ENCODE data around the gene ANKUB1.

The ANKUB1 gene

GRCh38 chr3:149744606-149745005, 47.7 kb downstream of the ANKUB1 start:
- Histone ChIP-seq H3K27ac (ENCODE audit: low read depth, low read length) (no peak overlapping the region), H3K9me3 (ENCODE audit: control insufficient read depth, insufficient read depth, low read length) (no peaks in the 10 kb centered on the region), H3K4me3 (ENCODE audit: low read length) (no peak overlapping the region), H4K20me1 (ENCODE audit: control insufficient read depth, insufficient read depth, low read depth, low read length) (no peaks in the 10 kb centered on the region), H3K4me2 (ENCODE audit: low read length) (no peak overlapping the region), H3K79me2 (ENCODE audit: control insufficient read depth, low read length) (no peaks in the 10 kb centered on the region), H3K27me3 (ENCODE audit: control insufficient read depth, low read length) (no peaks in the 10 kb centered on the region), H3K4me1 (ENCODE audit: control insufficient read depth, low read length) (no peaks in the 10 kb centered on the region), H3F3A (ENCODE audit: control insufficient read depth, insufficient read depth) (no peaks in the 10 kb centered on the region), H3K9me2 (replicated peaks; ENCODE audit: control insufficient read depth, low read length) (no peaks in the 10 kb centered on the region), H3K36me3 (ENCODE audit: control insufficient read depth, low read length) (peaks cover 58% of the 10 kb centered on the region)
- no peak for TF ChIP-seq EZH2phosphoT487 (IDR thresholded peaks at IDR 0.05; ENCODE audit: borderline replicate concordance, low read length)
- no peak for TF ChIP-seq CTCF (IDR thresholded peaks at IDR 0.05; ENCODE audit: low read depth, low read length, poor library complexity, severe bottlenecking)

- Histone ChIP-seq H3K27ac (ENCODE audit: low read depth, low read length) (no peak overlapping the region), H3K79me2 (ENCODE audit: control insufficient read depth, low read length) (no peaks in the 10 kb centered on the region), H4K20me1 (ENCODE audit: control insufficient read depth, insufficient read depth, low read depth, low read length) (no peaks in the 10 kb centered on the region), H3K36me3 (ENCODE audit: control insufficient read depth, low read length) (peaks cover 56% of the 10 kb centered on the region), H3F3A (ENCODE audit: control insufficient read depth, insufficient read depth) (no peaks in the 10 kb centered on the region), H3K9me3 (ENCODE audit: control insufficient read depth, insufficient read depth, low read length) (no peaks in the 10 kb centered on the region), H3K4me2 (ENCODE audit: low read length) (no peak overlapping the region), H3K4me3 (ENCODE audit: low read length) (no peak overlapping the region), H3K9me2 (replicated peaks; ENCODE audit: control insufficient read depth, low read length) (no peaks in the 10 kb centered on the region), H3K27me3 (ENCODE audit: control insufficient read depth, low read length) (no peaks in the 10 kb centered on the region), H3K4me1 (ENCODE audit: control insufficient read depth, low read length) (no peaks in the 10 kb centered on the region)
- no peak for TF ChIP-seq EZH2phosphoT487 (IDR thresholded peaks at IDR 0.05; ENCODE audit: borderline replicate concordance, low read length)
- TF ChIP-seq CTCF (IDR thresholded peaks at IDR 0.05; ENCODE audit: low read depth, low read length, poor library complexity, severe bottlenecking), result no peak
Measured at GRCh38 chr3:149744151-149744550, 48.2 kb downstream of the ANKUB1 start.

- Histone ChIP-seq H3K4me2 (ENCODE audit: low read length) (no peak overlapping the region), H3K4me3 (ENCODE audit: low read length) (no peak overlapping the region), H3K9me2 (replicated peaks; ENCODE audit: control insufficient read depth, low read length) (no peaks in the 10 kb centered on the region), H3K4me1 (ENCODE audit: control insufficient read depth, low read length) (no peaks in the 10 kb centered on the region), H4K20me1 (ENCODE audit: control insufficient read depth, insufficient read depth, low read depth, low read length) (no peaks in the 10 kb centered on the region), H3K36me3 (ENCODE audit: control insufficient read depth, low read length) (peaks cover 31% of the 10 kb centered on the region), H3K27me3 (ENCODE audit: control insufficient read depth, low read length) (no peaks in the 10 kb centered on the region), H3K79me2 (ENCODE audit: control insufficient read depth, low read length) (no peaks in the 10 kb centered on the region), H3F3A (ENCODE audit: control insufficient read depth, insufficient read depth) (no peaks in the 10 kb centered on the region), H3K27ac (ENCODE audit: low read depth, low read length) (no peak overlapping the region), H3K9me3 (ENCODE audit: control insufficient read depth, insufficient read depth, low read length) (no peaks in the 10 kb centered on the region)
- TF ChIP-seq EZH2phosphoT487 (IDR thresholded peaks at IDR 0.05; ENCODE audit: borderline replicate concordance, low read length) (no peak), CTCF (IDR thresholded peaks at IDR 0.05; ENCODE audit: low read depth, low read length, poor library complexity, severe bottlenecking) (no peak)
Measured at GRCh38 chr3:149739396-149739795, 53.0 kb downstream of the ANKUB1 start.

GRCh38 chr3:149738876-149739275, 53.5 kb downstream of the ANKUB1 start:
- H3K27ac ChIP-seq (ENCODE audit: low read depth, low read length), result no peak overlapping the region
- no peak overlapping the region for H3K4me3 ChIP-seq (ENCODE audit: low read length)
- TF ChIP-seq EZH2phosphoT487 (IDR thresholded peaks at IDR 0.05; ENCODE audit: borderline replicate concordance, low read length), result no peak
- TF ChIP-seq CTCF (IDR thresholded peaks at IDR 0.05; ENCODE audit: low read depth, low read length, poor library complexity, severe bottlenecking), result no peak
- no peak overlapping the region for H3K4me2 ChIP-seq (ENCODE audit: low read length)
- no peaks in the 10 kb centered on the region for H3K27me3 ChIP-seq (ENCODE audit: control insufficient read depth, low read length)
- H3K9me3 ChIP-seq (ENCODE audit: control insufficient read depth, insufficient read depth, low read length), result no peaks in the 10 kb centered on the region
- no peaks in the 10 kb centered on the region for H3K9me2 ChIP-seq (replicated peaks; ENCODE audit: control insufficient read depth, low read length)
- H3F3A ChIP-seq (ENCODE audit: control insufficient read depth, insufficient read depth), result no peaks in the 10 kb centered on the region
- H3K79me2 ChIP-seq (ENCODE audit: control insufficient read depth, low read length), result no peaks in the 10 kb centered on the region
- H4K20me1 ChIP-seq (ENCODE audit: control insufficient read depth, insufficient read depth, low read depth, low read length), result no peaks in the 10 kb centered on the region
- H3K36me3 ChIP-seq (ENCODE audit: control insufficient read depth, low read length), result peaks cover 26% of the 10 kb centered on the region
- no peaks in the 10 kb centered on the region for H3K4me1 ChIP-seq (ENCODE audit: control insufficient read depth, low read length)

All from DOHH2 (cell line).